Measurements from ENCODE around the gene SDK1.
"Not testable (repeated sequence)": the region's sequence is repeated elsewhere in the genome, so short reads cannot be mapped to it uniquely, and the experiment has no call there.

Gene SDK1

GRCh38 chr7:4225361-4225771, 924.3 kb downstream of the SDK1 start:
- Mint-ChIP-seq H3K36me3 (ENCODE audit: low read depth) (no peaks in the 10 kb centered on the region), H3K9me3 (peaks cover 28% of the 10 kb centered on the region), H3K4me3 (no peak overlapping the region), H3K4me1 (ENCODE audit: low read depth) (no peaks in the 10 kb centered on the region), H3K27me3 (no peaks in the 10 kb centered on the region), H3K27ac (no peak overlapping the region)
- intact Hi-C loops (cut with micrococcal nuclease), result no loop called here

- intact Hi-C loops (cut with micrococcal nuclease), result no loop called here
- no peaks in the 10 kb centered on the region for H3K27me3 Mint-ChIP-seq
- H3K4me3 Mint-ChIP-seq, result no peak overlapping the region
- no peak overlapping the region for H3K27ac Mint-ChIP-seq
- no peaks in the 10 kb centered on the region for H3K36me3 Mint-ChIP-seq (ENCODE audit: low read depth)
- H3K4me1 Mint-ChIP-seq (ENCODE audit: low read depth), result no peaks in the 10 kb centered on the region
- H3K9me3 Mint-ChIP-seq, result peaks cover 28% of the 10 kb centered on the region
These were observed 925.0 kb downstream of the SDK1 start for GRCh38 chr7:4225881-4226523.

GRCh38 chr7:4226524-4226882, 925.5 kb downstream of the SDK1 start:
- Mint-ChIP-seq H3K27ac (no peak overlapping the region), H3K36me3 (ENCODE audit: low read depth) (no peaks in the 10 kb centered on the region), H3K27me3 (no peaks in the 10 kb centered on the region), H3K9me3 (peaks cover 28% of the 10 kb centered on the region), H3K4me3 (no peak overlapping the region), H3K4me1 (ENCODE audit: low read depth) (no peaks in the 10 kb centered on the region)
- intact Hi-C loops (cut with micrococcal nuclease), result no loop called here

GRCh38 chr7:4227105-4228010, 926.3 kb downstream of the SDK1 start:
- Mint-ChIP-seq H3K4me3 (no peak overlapping the region), H3K4me1 (ENCODE audit: low read depth) (no peaks in the 10 kb centered on the region), H3K9me3 (peaks cover 28% of the 10 kb centered on the region), H3K36me3 (ENCODE audit: low read depth) (no peaks in the 10 kb centered on the region), H3K27me3 (no peaks in the 10 kb centered on the region), H3K27ac (no peak overlapping the region)
- intact Hi-C loops (cut with micrococcal nuclease), result no loop called here

GRCh38 chr7:4230352-4230751, 929.3 kb downstream of the SDK1 start:
- intact Hi-C loops (cut with micrococcal nuclease), result no loop called here
- Mint-ChIP-seq H3K4me3 (no peak overlapping the region), H3K4me1 (ENCODE audit: low read depth) (no peaks in the 10 kb centered on the region), H3K27ac (no peak overlapping the region), H3K9me3 (peaks cover 1% of the 10 kb centered on the region), H3K27me3 (no peaks in the 10 kb centered on the region), H3K36me3 (ENCODE audit: low read depth) (no peaks in the 10 kb centered on the region)

GRCh38 chr7:4233146-4233545, 932.1 kb downstream of the SDK1 start:
- no peaks in the 10 kb centered on the region for H3K4me1 Mint-ChIP-seq (ENCODE audit: low read depth)
- intact Hi-C loops (cut with micrococcal nuclease), result no loop called here
- H3K36me3 Mint-ChIP-seq (ENCODE audit: low read depth), result no peaks in the 10 kb centered on the region
- H3K27me3 Mint-ChIP-seq, result no peaks in the 10 kb centered on the region
- H3K27ac Mint-ChIP-seq, result no peak overlapping the region
- no peak overlapping the region for H3K4me3 Mint-ChIP-seq
- H3K9me3 Mint-ChIP-seq, result no peaks in the 10 kb centered on the region

GRCh38 chr7:4233621-4234497, 932.8 kb downstream of the SDK1 start:
- H3K27me3 Mint-ChIP-seq, result no peaks in the 10 kb centered on the region
- no peak overlapping the region for H3K27ac Mint-ChIP-seq
- no peaks in the 10 kb centered on the region for H3K9me3 Mint-ChIP-seq
- intact Hi-C loops (cut with micrococcal nuclease), result no loop called here
- no peaks in the 10 kb centered on the region for H3K36me3 Mint-ChIP-seq (ENCODE audit: low read depth)
- H3K4me3 Mint-ChIP-seq, result no peak overlapping the region
- H3K4me1 Mint-ChIP-seq (ENCODE audit: low read depth), result no peaks in the 10 kb centered on the region

GRCh38 chr7:4234498-4234855, 933.4 kb downstream of the SDK1 start:
- no peaks in the 10 kb centered on the region for H3K4me1 Mint-ChIP-seq (ENCODE audit: low read depth)

GRCh38 chr7:4234886-4235285, 933.8 kb downstream of the SDK1 start:
- Mint-ChIP-seq H3K36me3 (ENCODE audit: low read depth) (no peaks in the 10 kb centered on the region), H3K9me3 (no peaks in the 10 kb centered on the region), H3K27ac (no peak overlapping the region), H3K4me1 (ENCODE audit: low read depth) (no peaks in the 10 kb centered on the region), H3K4me3 (no peak overlapping the region), H3K27me3 (no peaks in the 10 kb centered on the region)
- intact Hi-C loops (cut with micrococcal nuclease), result no loop called here

More at GRCh38 chr7:4234498-4234855, 933.4 kb downstream of the SDK1 start:
- no peak overlapping the region for H3K4me3 Mint-ChIP-seq
- H3K9me3 Mint-ChIP-seq, result no peaks in the 10 kb centered on the region
- H3K27me3 Mint-ChIP-seq, result no peaks in the 10 kb centered on the region
- no peaks in the 10 kb centered on the region for H3K36me3 Mint-ChIP-seq (ENCODE audit: low read depth)
- H3K27ac Mint-ChIP-seq, result no peak overlapping the region
- intact Hi-C loops (cut with micrococcal nuclease), result no loop called here

GRCh38 chr7:4235596-4235995, 934.5 kb downstream of the SDK1 start:
- intact Hi-C loops (cut with micrococcal nuclease), result no loop called here
- H3K4me1 Mint-ChIP-seq (ENCODE audit: low read depth), result no peaks in the 10 kb centered on the region
- H3K27me3 Mint-ChIP-seq, result no peaks in the 10 kb centered on the region
- H3K4me3 Mint-ChIP-seq, result no peak overlapping the region
- no peaks in the 10 kb centered on the region for H3K9me3 Mint-ChIP-seq
- no peaks in the 10 kb centered on the region for H3K36me3 Mint-ChIP-seq (ENCODE audit: low read depth)
- H3K27ac Mint-ChIP-seq, result no peak overlapping the region

GRCh38 chr7:4236389-4236788, 935.3 kb downstream of the SDK1 start:
- no peaks in the 10 kb centered on the region for H3K9me3 Mint-ChIP-seq
- intact Hi-C loops (cut with micrococcal nuclease), result no loop called here

GRCh38 chr7:4236873-4237272, 935.8 kb downstream of the SDK1 start:
- H3K4me1 Mint-ChIP-seq (ENCODE audit: low read depth); H3K27ac Mint-ChIP-seq; intact Hi-C loops (cut with micrococcal nuclease); H3K4me3 Mint-ChIP-seq; H3K27me3 Mint-ChIP-seq; H3K9me3 Mint-ChIP-seq; H3K36me3 Mint-ChIP-seq (ENCODE audit: low read depth): not testable (repeated sequence)

More at GRCh38 chr7:4236389-4236788, 935.3 kb downstream of the SDK1 start:
- Mint-ChIP-seq H3K27me3 (no peaks in the 10 kb centered on the region), H3K4me1 (ENCODE audit: low read depth) (no peaks in the 10 kb centered on the region), H3K36me3 (ENCODE audit: low read depth) (no peaks in the 10 kb centered on the region), H3K4me3 (no peak overlapping the region), H3K27ac (no peak overlapping the region)

GRCh38 chr7:4237296-4238235, 936.5 kb downstream of the SDK1 start:
- Mint-ChIP-seq H3K4me1 (ENCODE audit: low read depth) (no peaks in the 10 kb centered on the region), H3K36me3 (ENCODE audit: low read depth) (no peaks in the 10 kb centered on the region), H3K4me3 (no peak overlapping the region), H3K9me3 (peaks cover 1% of the 10 kb centered on the region), H3K27me3 (no peaks in the 10 kb centered on the region), H3K27ac (no peak overlapping the region)
- intact Hi-C loops (cut with micrococcal nuclease), result no loop called here
